Skeletal muscle tissue (tissue), 4 donors: ENCODE results near the gene GGPS1. TPM values are rescaled to one million over a fixed set of nuclear protein-coding genes. Genes with fewer than 3 reads are reported as not detected.
"Not testable (repeated sequence)": the region's sequence is repeated elsewhere in the genome, so short reads cannot be mapped to it uniquely, and the experiment has no call there.

ENCODE experiments used
- H3K27ac ChIP-seq: one replicate; pipeline ENCODE4 v1.7.0; 2013; ENCODE audit warnings: mild to moderate bottlenecking, low read depth, low read length, inconsistent platforms
- H3K27me3 ChIP-seq, 3 donors: one replicate each; pipeline ENCODE4 v1.7.0; 2013; ENCODE audit warnings: low read length in 3 of 3; ENCODE audit not compliant: control insufficient read depth in 3 of 3, insufficient read depth in 3 of 3
- H3K36me3 ChIP-seq, 3 donors: one replicate each; pipeline ENCODE4 v1.7.0; 2013; ENCODE audit warnings: low read length in 3 of 3; ENCODE audit not compliant: control insufficient read depth in 3 of 3, insufficient read depth in 3 of 3
- H3K4me1 ChIP-seq, 3 donors: one replicate each; pipeline ENCODE4 v1.7.0; 2013; ENCODE audit warnings: low read length in 3 of 3, mild to moderate bottlenecking in 3 of 3; ENCODE audit not compliant: control insufficient read depth in 3 of 3, insufficient read depth in 3 of 3
- H3K4me3 ChIP-seq, 3 donors: one replicate each; pipeline ENCODE4 v1.7.0; 2013; ENCODE audit warnings: low read length in 3 of 3
- H3K9ac ChIP-seq, 3 donors: one replicate each; pipeline ENCODE4 v1.7.0; 2013; ENCODE audit warnings: low read length in 3 of 3, mild to moderate bottlenecking in 3 of 3, moderate library complexity in 2 of 3, low read depth in 1 of 3
- H3K9me3 ChIP-seq, 3 donors: one replicate each; pipeline ENCODE4 v1.7.0; 2013; ENCODE audit warnings: low read length in 3 of 3; ENCODE audit not compliant: control insufficient read depth in 3 of 3
- total RNA-seq: library from RNA; depleted of rRNA; stranded (reverse); fragments of >200 nt; gene quantifications from one replicate; pipeline ENCODE4 v1.2.3, GENCODE V29; 2014
- donor health status: Osteomylitis.

The GGPS1 gene
- total RNA-seq, 1 donor from 2014 or later, result 15.1 TPM

DNA sequence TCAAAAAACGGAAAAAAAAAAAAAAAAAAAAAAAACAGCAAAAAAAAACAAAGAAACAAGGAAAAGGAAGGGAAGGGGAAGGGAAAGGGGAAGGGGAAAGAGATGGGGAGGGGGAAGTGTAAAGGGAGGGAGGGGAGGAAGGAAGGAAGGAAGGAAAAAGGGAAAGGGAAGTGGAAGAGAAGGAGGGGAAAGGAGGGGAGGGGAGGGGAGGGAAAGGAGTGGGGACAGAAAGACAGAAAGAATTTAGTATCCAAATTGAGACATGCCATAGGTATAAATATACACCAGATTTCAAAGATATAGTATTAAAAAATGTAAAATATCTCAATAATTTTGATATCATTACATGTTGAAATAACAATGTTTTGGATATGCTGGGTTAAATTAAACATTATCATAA lies 26.2 kb upstream of the GGPS1 start:
- Histone ChIP-seq H3K9me3 (no peaks in the 10 kb centered on the region), H3K4me3 (no peak overlapping the region), H3K36me3 (no peaks in the 10 kb centered on the region), H3K27ac (no peak overlapping the region), H3K9ac (no peak overlapping the region), H3K27me3 (no peaks in the 10 kb centered on the region), H3K4me1 (peaks cover 7 to 16% (median 11%) of the 10 kb centered on the region in 3 donors)

DNA sequence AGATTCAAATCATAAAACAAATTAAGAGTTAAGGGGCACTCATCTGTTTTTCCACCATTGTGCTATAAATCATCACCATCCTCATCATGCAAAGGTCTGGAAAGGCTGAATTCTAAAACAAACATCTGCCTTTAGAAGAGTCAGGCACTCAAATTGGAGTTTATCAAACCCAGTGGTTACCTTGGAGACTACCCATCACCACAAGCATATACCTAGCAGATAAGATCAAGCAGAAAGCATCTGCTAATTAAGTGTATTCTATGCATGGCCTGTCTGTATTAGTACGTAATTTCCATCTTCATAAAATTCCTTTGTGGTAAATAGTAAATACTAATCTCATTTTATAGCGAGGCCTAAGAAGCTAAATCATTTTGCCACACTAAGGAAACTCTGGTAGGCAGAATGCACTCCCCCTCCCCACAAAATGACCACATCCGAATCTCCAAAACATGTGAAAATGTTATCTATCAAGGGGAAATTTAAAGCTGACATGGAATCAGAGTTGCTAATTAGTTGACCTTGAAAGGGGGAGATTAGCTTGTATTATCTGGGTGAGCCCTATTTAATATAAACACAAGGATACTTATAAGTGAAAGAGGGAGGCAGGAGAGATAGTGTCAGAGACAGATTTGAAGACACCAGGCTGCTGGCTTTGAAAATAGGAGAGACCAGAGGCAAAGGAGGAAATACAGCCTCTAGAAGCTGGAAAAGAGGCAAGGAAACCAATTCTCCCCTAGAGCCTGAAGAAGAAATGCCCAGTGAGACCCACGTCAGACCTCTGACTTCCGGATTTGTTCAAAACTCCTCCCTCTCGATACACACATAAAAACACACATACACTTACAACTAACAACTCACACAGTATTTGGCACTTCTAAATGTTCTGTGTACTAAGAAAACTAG lies 23.6 kb upstream of the GGPS1 start:
- H3K9me3 ChIP-seq, result no peaks in the 10 kb centered on the region
- H3K9ac ChIP-seq, result peak overlapping the region in 1 of 3 donors; percentile 1
- H3K27me3 ChIP-seq, result no peaks in the 10 kb centered on the region
- H3K27ac ChIP-seq, result no peak overlapping the region
- no peak overlapping the region for H3K4me3 ChIP-seq
- no peaks in the 10 kb centered on the region for H3K36me3 ChIP-seq
- H3K4me1 ChIP-seq, result peaks cover 12 to 20% (median 17%) of the 10 kb centered on the region in 3 donors

DNA sequence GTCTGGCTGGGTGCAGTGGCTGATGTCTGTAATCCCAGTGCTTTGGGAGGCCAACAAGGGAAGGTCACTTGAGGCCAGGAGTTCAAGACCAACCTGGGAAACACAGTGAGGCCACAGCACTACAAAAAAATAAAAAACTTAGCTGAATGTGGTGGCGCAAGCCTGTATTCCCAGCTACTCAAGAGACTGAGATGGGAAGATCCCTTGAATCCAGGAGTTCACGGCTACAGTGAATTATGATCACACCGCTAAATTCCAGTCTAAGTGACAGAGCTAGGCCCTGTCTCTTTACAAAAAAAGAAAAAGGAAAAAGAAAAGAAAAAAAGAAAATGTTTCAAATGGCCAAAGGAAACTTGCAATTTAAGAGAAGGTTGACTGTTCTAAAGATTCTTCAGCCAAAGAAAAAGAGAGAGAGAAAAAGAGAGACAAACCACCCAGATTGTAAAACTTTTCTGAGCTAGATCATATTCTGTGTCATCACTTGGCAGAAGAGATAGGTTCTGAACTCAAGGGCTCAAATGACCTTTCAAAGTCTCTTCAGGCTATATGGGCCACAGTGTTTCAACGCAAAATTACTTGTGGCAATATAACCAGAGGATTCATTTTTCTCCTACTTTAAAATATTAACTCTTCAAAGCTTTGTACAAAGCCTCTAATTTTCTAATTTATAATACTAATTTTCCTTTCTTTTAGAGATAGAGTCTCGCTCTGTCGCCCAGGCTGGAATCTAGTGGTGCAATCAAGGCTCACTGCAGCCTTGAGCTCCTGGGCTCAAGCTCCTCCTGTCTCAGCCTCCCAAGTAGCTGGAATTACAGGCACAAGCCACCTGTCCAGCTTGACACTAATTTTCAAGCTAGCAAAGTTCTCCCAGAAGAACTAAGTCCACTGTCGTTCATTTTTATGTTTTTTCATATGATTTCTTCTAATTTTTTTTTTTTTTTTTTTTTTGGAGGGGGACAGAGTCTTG lies 20.9 kb upstream of the GGPS1 start:
- Histone ChIP-seq H3K4me3 (no peak overlapping the region), H3K27ac (peak overlapping the region; percentile 49), H3K4me1 (peaks cover 12 to 20% (median 17%) of the 10 kb centered on the region in 3 donors), H3K9ac (no peak overlapping the region), H3K9me3 (no peaks in the 10 kb centered on the region), H3K27me3 (no peaks in the 10 kb centered on the region), H3K36me3 (no peaks in the 10 kb centered on the region)

DNA sequence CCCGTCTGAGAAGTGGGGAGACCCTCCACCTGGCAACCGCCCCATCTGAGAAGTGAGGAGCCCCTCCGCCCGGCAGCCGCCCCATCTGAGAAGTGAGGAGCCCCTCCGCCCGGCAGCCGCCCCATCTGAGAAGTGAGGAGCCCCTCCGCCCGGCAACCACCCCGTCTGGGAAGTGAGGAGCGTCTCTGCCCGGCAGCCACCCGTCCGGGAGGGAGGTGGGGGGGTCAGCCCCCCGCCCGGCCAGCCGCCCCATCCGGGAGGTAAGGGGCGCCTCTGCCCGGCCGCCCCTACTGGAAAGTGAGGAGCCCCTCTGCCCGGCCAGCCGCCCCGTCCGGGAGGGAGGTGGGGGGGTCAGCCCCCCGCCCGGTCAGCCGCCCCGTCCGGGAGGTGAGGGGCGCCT lies 19.2 kb upstream of the GGPS1 start:
- not testable (repeated sequence) for H3K27ac ChIP-seq, H3K27me3 ChIP-seq, H3K9me3 ChIP-seq, H3K9ac ChIP-seq, H3K36me3 ChIP-seq, H3K4me3 ChIP-seq
- peaks cover 22 to 24% (median 23%) of the 10 kb centered on the region in 3 donors for H3K4me1 ChIP-seq

DNA sequence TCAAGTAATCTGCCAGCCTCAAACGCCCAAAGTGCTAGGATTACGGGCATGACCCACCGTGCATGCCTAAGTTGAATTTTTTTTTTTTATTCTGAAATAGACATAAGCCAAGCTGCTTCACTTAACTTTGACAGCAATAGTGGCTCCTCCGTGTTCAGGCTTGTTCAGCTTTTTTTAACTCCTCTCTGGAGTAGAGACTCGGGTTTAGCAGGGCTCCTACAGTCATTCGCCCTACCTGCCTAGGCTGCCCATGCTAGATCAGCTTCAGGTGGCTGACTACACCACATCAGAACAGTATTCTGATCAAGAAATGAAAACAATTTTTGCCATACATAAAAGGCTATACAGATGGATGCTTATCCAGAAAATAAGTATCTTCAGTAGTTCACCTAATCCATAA lies 15.1 kb upstream of the GGPS1 start:
- H3K4me1 ChIP-seq, result peaks cover 7 to 13% (median 10%) of the 10 kb centered on the region in 3 donors

DNA sequence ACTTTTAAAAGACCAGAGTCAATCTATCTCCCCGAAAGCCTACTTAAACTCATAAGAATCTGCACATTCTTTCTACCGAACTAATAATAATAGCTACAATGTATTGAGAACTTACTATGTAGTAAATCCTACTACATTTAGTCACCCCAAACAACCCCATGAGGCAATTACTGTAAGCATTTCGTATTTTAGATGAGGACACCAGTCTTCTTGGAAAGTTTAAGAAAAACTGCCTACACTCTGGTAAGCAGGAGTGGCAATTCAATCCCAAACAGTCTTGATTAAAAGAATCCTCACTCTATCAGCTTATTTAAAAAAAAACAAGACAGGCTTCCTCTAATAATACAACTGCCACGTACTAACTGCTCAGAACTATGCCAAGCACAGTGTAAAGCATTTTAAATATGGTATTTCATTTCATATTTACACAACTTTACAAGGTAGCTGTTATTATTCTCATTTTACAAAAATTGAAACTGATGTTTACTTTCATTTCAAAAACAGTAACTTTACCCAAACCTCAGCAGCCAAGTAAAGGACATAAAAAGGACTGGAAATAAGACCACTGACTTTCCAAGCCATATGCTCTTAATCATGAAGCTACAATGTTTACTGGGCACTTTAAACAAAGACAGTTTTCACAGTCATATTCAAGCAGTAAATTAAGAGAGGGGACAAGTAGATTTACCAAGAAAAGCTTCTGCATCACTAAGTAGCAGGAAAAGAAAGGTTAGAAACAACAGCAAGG lies 14.3 kb upstream of the GGPS1 start:
- H3K4me1 ChIP-seq, result peaks cover 7 to 13% (median 10%) of the 10 kb centered on the region in 3 donors
- H3K9me3 ChIP-seq, result no peaks in the 10 kb centered on the region
- H3K9ac ChIP-seq, result peak overlapping the region in 1 of 3 donors; percentile 30
- no peak overlapping the region for H3K4me3 ChIP-seq
- H3K36me3 ChIP-seq, result no peaks in the 10 kb centered on the region
- no peaks in the 10 kb centered on the region for H3K27me3 ChIP-seq
- no peak overlapping the region for H3K27ac ChIP-seq

More for the DNA sequence above, 15.1 kb upstream of the GGPS1 start:
- Histone ChIP-seq H3K9me3 (no peaks in the 10 kb centered on the region), H3K27ac (no peak overlapping the region), H3K4me3 (no peak overlapping the region), H3K36me3 (no peaks in the 10 kb centered on the region), H3K27me3 (no peaks in the 10 kb centered on the region), H3K9ac (no peak overlapping the region)

DNA sequence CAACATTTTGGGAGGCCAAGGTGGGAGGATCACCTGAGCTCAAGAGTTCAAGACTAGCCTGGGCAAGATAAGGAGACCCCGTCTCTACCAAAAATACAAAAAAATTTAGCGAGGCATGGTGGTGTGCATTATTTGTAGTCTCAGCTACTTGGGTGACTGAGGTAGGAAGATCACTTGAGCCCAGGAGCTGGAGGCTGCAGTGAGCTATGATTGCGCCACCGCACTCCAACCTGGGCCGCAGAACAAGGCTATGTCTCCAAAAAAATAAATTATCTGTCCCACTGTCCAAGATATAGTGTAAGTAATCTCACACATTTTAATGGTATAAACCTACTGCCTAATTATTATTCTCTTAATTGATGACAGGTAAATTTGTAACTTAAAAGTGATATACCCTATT lies 13.2 kb upstream of the GGPS1 start:
- H3K9me3 ChIP-seq, result no peaks in the 10 kb centered on the region
- no peaks in the 10 kb centered on the region for H3K27me3 ChIP-seq
- no peaks in the 10 kb centered on the region for H3K36me3 ChIP-seq
- H3K27ac ChIP-seq, result no peak overlapping the region
- peaks cover 7 to 13% (median 10%) of the 10 kb centered on the region in 3 donors for H3K4me1 ChIP-seq
- H3K9ac ChIP-seq, result no peak overlapping the region
- no peak overlapping the region for H3K4me3 ChIP-seq

DNA sequence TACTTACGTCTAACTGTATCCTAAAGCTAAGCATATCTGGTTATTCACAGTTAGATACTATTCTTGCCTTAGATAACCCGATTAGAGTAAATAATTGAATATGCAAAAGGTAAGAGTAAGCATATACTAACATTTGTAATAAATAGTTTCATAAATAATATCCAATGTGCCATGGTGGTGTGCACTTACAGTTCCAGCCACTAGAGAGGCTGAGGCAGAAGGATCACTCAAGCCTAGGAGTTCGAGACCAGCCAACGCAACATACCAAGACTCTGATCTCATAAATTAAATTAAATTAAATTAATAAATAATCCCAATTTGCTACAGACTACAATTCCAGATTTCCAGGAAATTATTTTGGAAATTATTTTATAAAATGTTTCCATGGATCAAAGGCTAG lies 12.6 kb upstream of the GGPS1 start:
- Histone ChIP-seq H3K9me3 (no peaks in the 10 kb centered on the region), H3K9ac (no peak overlapping the region), H3K4me1 (peaks cover 10 to 17% (median 11%) of the 10 kb centered on the region in 3 donors), H3K4me3 (no peak overlapping the region), H3K27me3 (no peaks in the 10 kb centered on the region), H3K27ac (no peak overlapping the region), H3K36me3 (no peaks in the 10 kb centered on the region)

DNA sequence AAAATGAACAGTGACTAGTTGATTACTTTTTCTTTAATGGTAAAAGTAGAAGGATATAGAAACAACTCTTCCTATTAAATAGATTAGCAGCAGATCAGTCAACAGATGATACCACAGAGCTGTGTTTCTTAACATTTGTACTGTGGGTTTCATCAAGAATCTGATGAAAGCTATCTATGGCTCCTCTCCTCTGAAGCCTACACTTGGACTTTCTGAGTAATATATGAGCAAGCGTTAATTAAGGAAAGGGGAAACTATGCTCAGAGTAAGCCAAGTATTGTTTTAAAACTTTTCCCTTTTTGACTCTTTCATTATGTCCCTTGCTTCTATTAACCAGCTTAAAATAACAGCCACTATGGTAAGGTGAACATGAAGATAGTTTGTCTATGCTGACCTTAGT lies 11.2 kb upstream of the GGPS1 start:
- Histone ChIP-seq H3K4me1 (peaks cover 10 to 17% (median 12%) of the 10 kb centered on the region in 3 donors), H3K9ac (no peak overlapping the region), H3K9me3 (no peaks in the 10 kb centered on the region), H3K27ac (no peak overlapping the region), H3K4me3 (no peak overlapping the region), H3K36me3 (peaks cover 0 to 2% (median 0%) of the 10 kb centered on the region in 3 donors), H3K27me3 (no peaks in the 10 kb centered on the region)
